GM12878 (cell line): Measurements from ENCODE around the gene ATP1A1.

Source experiments
- TF ChIP-seq, protein P1 (sequence below): IDR thresholded peaks from 2 replicates; pipeline ENCODE4 v1.6.1; 2012; ENCODE audit warnings: mild to moderate bottlenecking, low read depth, low read length
- TF ChIP-seq, protein P2 (sequence below), 3 experiments: IDR thresholded peaks in 2 of 3; conservative IDR thresholded peaks in 1 of 3; 2 replicates each; pipeline ENCODE4 v1.5.1; 2011; ENCODE audit warnings: low read depth in 3 of 3, low read length in 3 of 3, mild to moderate bottlenecking in 3 of 3, control low read depth in 2 of 3, moderate library complexity in 2 of 3, inconsistent platforms in 1 of 3, mixed read lengths in 1 of 3; ENCODE audit not compliant: control insufficient read depth in 2 of 3, insufficient read depth in 1 of 3; ENCODE audit errors: extremely low read depth in 1 of 3

GRCh38 chr1:116424863-116425262 lies 51.8 kb downstream of the ATP1A1 start:
- TF ChIP-seq, protein P1, sequence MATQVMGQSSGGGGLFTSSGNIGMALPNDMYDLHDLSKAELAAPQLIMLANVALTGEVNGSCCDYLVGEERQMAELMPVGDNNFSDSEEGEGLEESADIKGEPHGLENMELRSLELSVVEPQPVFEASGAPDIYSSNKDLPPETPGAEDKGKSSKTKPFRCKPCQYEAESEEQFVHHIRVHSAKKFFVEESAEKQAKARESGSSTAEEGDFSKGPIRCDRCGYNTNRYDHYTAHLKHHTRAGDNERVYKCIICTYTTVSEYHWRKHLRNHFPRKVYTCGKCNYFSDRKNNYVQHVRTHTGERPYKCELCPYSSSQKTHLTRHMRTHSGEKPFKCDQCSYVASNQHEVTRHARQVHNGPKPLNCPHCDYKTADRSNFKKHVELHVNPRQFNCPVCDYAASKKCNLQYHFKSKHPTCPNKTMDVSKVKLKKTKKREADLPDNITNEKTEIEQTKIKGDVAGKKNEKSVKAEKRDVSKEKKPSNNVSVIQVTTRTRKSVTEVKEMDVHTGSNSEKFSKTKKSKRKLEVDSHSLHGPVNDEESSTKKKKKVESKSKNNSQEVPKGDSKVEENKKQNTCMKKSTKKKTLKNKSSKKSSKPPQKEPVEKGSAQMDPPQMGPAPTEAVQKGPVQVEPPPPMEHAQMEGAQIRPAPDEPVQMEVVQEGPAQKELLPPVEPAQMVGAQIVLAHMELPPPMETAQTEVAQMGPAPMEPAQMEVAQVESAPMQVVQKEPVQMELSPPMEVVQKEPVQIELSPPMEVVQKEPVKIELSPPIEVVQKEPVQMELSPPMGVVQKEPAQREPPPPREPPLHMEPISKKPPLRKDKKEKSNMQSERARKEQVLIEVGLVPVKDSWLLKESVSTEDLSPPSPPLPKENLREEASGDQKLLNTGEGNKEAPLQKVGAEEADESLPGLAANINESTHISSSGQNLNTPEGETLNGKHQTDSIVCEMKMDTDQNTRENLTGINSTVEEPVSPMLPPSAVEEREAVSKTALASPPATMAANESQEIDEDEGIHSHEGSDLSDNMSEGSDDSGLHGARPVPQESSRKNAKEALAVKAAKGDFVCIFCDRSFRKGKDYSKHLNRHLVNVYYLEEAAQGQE = no peak
- TF ChIP-seq, protein P2, sequence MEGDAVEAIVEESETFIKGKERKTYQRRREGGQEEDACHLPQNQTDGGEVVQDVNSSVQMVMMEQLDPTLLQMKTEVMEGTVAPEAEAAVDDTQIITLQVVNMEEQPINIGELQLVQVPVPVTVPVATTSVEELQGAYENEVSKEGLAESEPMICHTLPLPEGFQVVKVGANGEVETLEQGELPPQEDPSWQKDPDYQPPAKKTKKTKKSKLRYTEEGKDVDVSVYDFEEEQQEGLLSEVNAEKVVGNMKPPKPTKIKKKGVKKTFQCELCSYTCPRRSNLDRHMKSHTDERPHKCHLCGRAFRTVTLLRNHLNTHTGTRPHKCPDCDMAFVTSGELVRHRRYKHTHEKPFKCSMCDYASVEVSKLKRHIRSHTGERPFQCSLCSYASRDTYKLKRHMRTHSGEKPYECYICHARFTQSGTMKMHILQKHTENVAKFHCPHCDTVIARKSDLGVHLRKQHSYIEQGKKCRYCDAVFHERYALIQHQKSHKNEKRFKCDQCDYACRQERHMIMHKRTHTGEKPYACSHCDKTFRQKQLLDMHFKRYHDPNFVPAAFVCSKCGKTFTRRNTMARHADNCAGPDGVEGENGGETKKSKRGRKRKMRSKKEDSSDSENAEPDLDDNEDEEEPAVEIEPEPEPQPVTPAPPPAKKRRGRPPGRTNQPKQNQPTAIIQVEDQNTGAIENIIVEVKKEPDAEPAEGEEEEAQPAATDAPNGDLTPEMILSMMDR (IDR thresholded peaks at IDR 0.05 in 2 of 3, conservative IDR thresholded peaks at IDR 0.05 in 1 of 3; ENCODE audit: control insufficient read depth in 2 of 3, extremely low read depth in 1 of 3, insufficient read depth in 1 of 3, low read depth in 3 of 3, low read length in 3 of 3) = no peak
